Measurements from ENCODE around the gene RPH3AL. TPM values are rescaled to one million over a fixed set of nuclear protein-coding genes. Genes with fewer than 3 reads are reported as not detected.

RPH3AL gene
- total RNA-seq, 1 donor from 2014 or later, result 44.2 TPM

DNA sequence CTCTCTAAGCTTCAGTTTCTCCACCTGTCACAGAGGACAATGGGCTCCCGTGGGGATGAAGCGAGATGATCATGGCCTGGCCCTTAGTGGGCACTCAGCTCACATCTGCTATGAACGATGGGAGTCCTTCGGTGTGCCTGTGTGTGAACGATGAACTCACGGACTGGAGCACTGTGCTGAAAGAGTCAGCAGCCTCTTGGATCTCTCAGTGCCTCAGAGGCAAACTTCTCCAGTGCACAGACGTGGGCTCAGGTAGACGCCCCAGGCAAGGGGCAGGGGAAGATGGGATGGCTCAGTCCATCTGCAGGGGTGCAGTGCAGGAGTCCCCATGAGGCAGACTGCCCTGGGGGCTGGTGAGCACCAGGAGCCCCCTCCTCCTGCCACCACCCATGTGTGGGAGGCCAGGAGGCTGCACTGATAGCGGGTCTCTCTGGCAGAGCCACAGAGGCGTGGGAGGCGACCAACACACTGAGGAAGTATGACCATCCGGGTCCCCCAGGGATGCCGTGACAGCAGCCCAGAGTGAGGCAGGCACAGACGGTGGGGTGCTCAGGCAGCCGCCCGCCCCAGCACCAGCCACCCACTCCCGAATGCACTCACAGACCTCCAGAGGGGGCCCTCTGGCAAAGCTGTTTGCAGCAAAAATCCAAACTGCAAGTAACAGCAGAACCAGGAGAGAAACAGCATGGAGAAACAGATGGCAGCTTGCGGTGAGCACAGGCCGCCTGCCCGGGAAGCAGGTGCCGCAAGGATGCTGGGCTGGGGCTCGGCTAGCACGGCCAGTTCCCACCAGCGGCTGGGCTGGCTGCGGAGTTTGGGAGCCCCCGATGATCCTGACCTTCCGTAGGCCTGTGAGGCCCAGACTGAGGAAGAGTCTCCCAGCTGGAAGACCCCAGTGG, 82.7 kb downstream of the RPH3AL start:
- no peaks in the 10 kb centered on the region for H3K36me3 ChIP-seq
- H3K4me3 ChIP-seq, result no peak overlapping the region
- peaks cover 0 to 3% of the 10 kb centered on the region in 2 donors for H3K4me1 ChIP-seq
- intact Hi-C loops (cut with DNase I), result no loop called here
- TF ChIP-seq CTCF (IDR thresholded peaks at IDR 0.05), result no peak
- H3K27ac ChIP-seq, result no peak overlapping the region
- DNase-seq (ENCODE audit: low spot score in 2 of 2), result peak in 1 of 2 donors; percentile 21
- no peaks in the 10 kb centered on the region for H3K9me3 ChIP-seq
- no peaks in the 10 kb centered on the region for H3K27me3 ChIP-seq

DNA sequence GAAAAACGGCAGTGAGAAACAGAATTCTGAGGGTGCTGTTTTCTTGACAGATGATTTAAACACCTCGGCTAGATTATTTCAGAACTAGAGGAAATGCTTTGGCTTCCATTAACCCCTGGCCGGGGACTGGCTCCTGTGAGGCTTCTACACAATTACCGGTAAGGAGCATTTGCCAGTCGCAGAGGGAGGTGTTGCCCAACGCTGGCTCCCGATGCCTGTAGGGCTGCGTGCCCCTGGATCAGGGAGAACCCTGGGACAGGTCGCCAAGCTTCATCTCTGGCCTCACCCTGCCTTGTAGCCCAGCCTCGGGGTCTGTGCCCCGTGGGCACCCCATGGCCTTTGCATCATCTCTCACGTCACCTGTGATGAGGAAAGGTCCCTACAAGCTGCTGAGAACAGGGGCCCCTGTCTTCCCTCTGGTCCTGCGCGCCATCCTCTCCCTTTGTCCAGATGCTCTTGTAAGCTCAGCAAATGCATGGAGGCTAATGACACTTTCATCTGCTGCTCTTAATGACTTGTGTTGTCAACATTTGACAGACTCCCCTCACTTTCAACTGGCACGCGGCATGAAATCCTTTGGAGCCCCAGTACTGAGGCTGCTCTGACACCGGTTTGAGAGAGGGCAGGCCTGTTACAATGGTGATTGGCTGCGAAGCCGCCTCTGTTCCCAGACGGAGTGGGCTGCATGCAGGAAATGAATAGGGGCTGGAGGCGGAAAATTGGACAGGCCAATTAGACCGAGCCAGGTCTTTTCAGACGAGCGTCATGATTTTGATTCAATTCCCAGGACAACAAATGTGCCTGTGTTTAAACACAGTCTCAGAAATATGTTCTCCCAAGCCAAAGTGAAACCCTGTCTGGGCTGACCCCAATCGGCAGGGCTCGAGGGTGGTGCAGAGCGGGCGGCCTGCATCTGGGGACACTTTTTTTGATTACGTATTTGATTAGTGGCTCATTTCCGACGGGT, 85.6 kb downstream of the RPH3AL start:
- Histone ChIP-seq H3K4me3 (peak overlapping the region in 1 of 2 donors; percentile 50), H3K9me3 (no peaks in the 10 kb centered on the region), H3K27me3 (no peaks in the 10 kb centered on the region), H3K36me3 (no peaks in the 10 kb centered on the region), H3K4me1 (peaks cover 0 to 3% of the 10 kb centered on the region in 2 donors), H3K27ac (peak overlapping the region; percentile 62 to 78)
- intact Hi-C loops (cut with DNase I), result no loop called here
- DNase-seq (ENCODE audit: low spot score in 2 of 2), result peak in 1 of 2 donors; percentile 75
- no peak for TF ChIP-seq CTCF (IDR thresholded peaks at IDR 0.05)

- Histone ChIP-seq H3K27ac (peak overlapping the region; percentile 62 to 78), H3K4me1 (peaks cover 0 to 3% of the 10 kb centered on the region in 2 donors), H3K36me3 (no peaks in the 10 kb centered on the region), H3K4me3 (no peak overlapping the region), H3K9me3 (no peaks in the 10 kb centered on the region), H3K27me3 (no peaks in the 10 kb centered on the region)
- intact Hi-C loops (cut with DNase I), result no loop called here
- peak in 1 of 2 donors; percentile 12 for DNase-seq (ENCODE audit: low spot score in 2 of 2)
- TF ChIP-seq CTCF (IDR thresholded peaks at IDR 0.05), result no peak
Observed at GRCh38 chr17:266219-266618, 86.4 kb downstream of the RPH3AL start.

DNA sequence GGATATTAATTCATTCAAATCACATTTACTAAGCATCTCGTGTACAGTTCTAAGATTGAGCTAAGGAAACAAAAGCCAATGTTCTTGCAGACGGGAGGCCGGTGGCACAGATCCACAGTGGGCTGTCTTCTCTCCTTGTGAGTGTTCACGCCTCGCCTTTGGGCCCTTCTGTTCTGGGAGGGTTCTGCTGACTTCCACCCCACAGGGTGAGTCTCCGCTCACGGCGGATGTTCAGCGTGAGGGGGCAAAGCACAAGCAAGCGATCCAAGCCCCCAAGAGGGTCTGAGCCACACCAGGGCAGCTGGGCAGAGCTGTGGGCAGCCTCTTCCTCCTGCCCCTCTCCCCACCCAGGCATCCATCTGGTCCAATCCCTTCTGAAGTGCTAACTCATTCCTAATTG, 86.9 kb downstream of the RPH3AL start:
- intact Hi-C loops (cut with DNase I), result no loop called here

More for the DNA sequence above, 86.9 kb downstream of the RPH3AL start:
- peak in 1 of 2 donors; percentile 41 for DNase-seq (ENCODE audit: low spot score in 2 of 2)
- Histone ChIP-seq H3K27ac (peak overlapping the region in 1 of 2 donors; percentile 62), H3K36me3 (no peaks in the 10 kb centered on the region), H3K4me1 (peaks cover 0 to 3% of the 10 kb centered on the region in 2 donors), H3K4me3 (no peak overlapping the region), H3K27me3 (no peaks in the 10 kb centered on the region), H3K9me3 (no peaks in the 10 kb centered on the region)
- no peak for TF ChIP-seq CTCF (IDR thresholded peaks at IDR 0.05)

Measured in ascending aorta (tissue), 2 donors.